ENCODE results near the gene NT5C. TPM values are rescaled to one million over a fixed set of nuclear protein-coding genes. Genes with fewer than 3 reads are reported as not detected.

The NT5C gene
- total RNA-seq, 1 experiment from 2014 or later: 115 TPM

- TF ChIP-seq TCF7L2 (IDR thresholded peaks at IDR 0.05; ENCODE audit: borderline replicate concordance, extremely low read depth, insufficient read depth, insufficient read length) (peak; percentile 63), JUND (IDR thresholded peaks at IDR 0.05) (no peak)
- Histone ChIP-seq H2AFZ (ENCODE audit: low read depth, low read length, poor library complexity, severe bottlenecking) (no peak overlapping the region), H3K9me3 (ENCODE audit: control insufficient read depth in 1 of 2, insufficient read depth in 1 of 2, low read depth in 1 of 2, low read length in 2 of 2) (no peaks in the 10 kb centered on the region), H3K9me2 (ENCODE audit: insufficient read depth) (no peaks in the 10 kb centered on the region), H3K27ac (ENCODE audit: low read depth, low read length) (peak overlapping the region; percentile 99), H3K4me3 (replicated peaks in 1 of 2; ENCODE audit: low read depth in 1 of 2, low read length in 2 of 2) (peak overlapping the region; percentile 76 to 83), H3K27me3 (ENCODE audit: insufficient read depth, low read length) (no peaks in the 10 kb centered on the region), H4K20me1 (ENCODE audit: insufficient read depth) (no peaks in the 10 kb centered on the region), H3K4me1 (ENCODE audit: control insufficient read depth in 1 of 2, insufficient read depth in 2 of 2, low read length in 2 of 2) (peaks cover 75 to 88% of the 10 kb centered on the region in 2 experiments), H3K36me3 (ENCODE audit: control insufficient read depth in 1 of 2, insufficient read depth in 2 of 2, low read length in 2 of 2) (no peaks in the 10 kb centered on the region; a peak in 1 of 4 replicates), H3K79me2 (ENCODE audit: insufficient read depth, low read length) (peaks cover 37% of the 10 kb centered on the region), H3K4me2 (ENCODE audit: low read length) (peak overlapping the region; percentile 92), H3K9ac (ENCODE audit: low read length) (peak overlapping the region; percentile 97)
- peak; percentile 10 for ATAC-seq
- ChIA-PET RAD21 (ENCODE audit: low non-redundant PET in 1 of 2, low total read pairs in 2 of 2, uncharacterized antibody in 2 of 2, unreplicated experiment in 2 of 2) (interaction anchor here in 1 of 2 experiments (1.1 kb wide), 1 partner anchor 8 kb away, joined by 3 read pairs; no protein-coding TSS in a partner anchor), POLR2A (interaction anchor here (0.7 to 2.1 kb wide), 10 partner anchors 8 to 184 kb away, joined by 3 to 15 read pairs (median 6); partner anchors contain the start of gene MIF4GD), CTCF (interaction anchor here (0.6 to 2.6 kb wide), 7 partner anchors 8 to 125 kb away, joined by 3 to 12 read pairs (median 5); partner anchors contain the start of gene NT5C)
- BruUV-seq (replicated peaks): TSS peak; percentile 73
- intact Hi-C loops (cut with micrococcal nuclease): loop anchor here (1.0 kb wide), 1 partner anchor 10 kb away; no protein-coding TSS in a partner anchor
- no peak for DNase-seq (ENCODE audit: low read depth, low spot score)
Measured at GRCh38 chr17:75086496-75087181, 44.9 kb downstream of the NT5C start.

- no TSS peak for BruUV-seq (replicated peaks)
- Histone ChIP-seq H4K20me1 (ENCODE audit: insufficient read depth) (no peaks in the 10 kb centered on the region), H3K79me2 (ENCODE audit: insufficient read depth, low read length) (peaks cover 13% of the 10 kb centered on the region), H3K4me3 (replicated peaks in 1 of 2; ENCODE audit: low read depth in 1 of 2, low read length in 2 of 2) (no peak overlapping the region), H3K27me3 (ENCODE audit: insufficient read depth, low read length) (no peaks in the 10 kb centered on the region), H3K4me1 (ENCODE audit: control insufficient read depth in 1 of 2, insufficient read depth in 2 of 2, low read length in 2 of 2) (peaks cover 75 to 88% of the 10 kb centered on the region in 2 experiments), H3K9me3 (ENCODE audit: control insufficient read depth in 1 of 2, insufficient read depth in 1 of 2, low read depth in 1 of 2, low read length in 2 of 2) (no peaks in the 10 kb centered on the region), H3K9me2 (ENCODE audit: insufficient read depth) (no peaks in the 10 kb centered on the region), H2AFZ (ENCODE audit: low read depth, low read length, poor library complexity, severe bottlenecking) (no peak overlapping the region), H3K27ac (ENCODE audit: low read depth, low read length) (peak overlapping the region; percentile 4; the same call in 1 of the 2 replicates), H3K9ac (ENCODE audit: low read length) (peak overlapping the region; percentile 14; the same call in 1 of the 2 replicates), H3K4me2 (ENCODE audit: low read length) (peak overlapping the region; percentile 34), H3K36me3 (ENCODE audit: control insufficient read depth in 1 of 2, insufficient read depth in 2 of 2, low read length in 2 of 2) (no peaks in the 10 kb centered on the region)
- ATAC-seq (no peak), DNase-seq (ENCODE audit: low read depth, low spot score) (no peak)
- intact Hi-C loops (cut with micrococcal nuclease): no loop called here
- ChIA-PET CTCF (interaction anchor here (0.7 to 2.2 kb wide), 2 partner anchors 14 to 30 kb away, joined by 4 to 7 read pairs; no protein-coding TSS in a partner anchor), POLR2A (interaction anchor here (1.2 to 1.8 kb wide), 4 partner anchors 10 to 25 kb away, joined by 3 to 5 read pairs (median 4); partner anchors contain the start of gene ARMC7), RAD21 (ENCODE audit: low non-redundant PET in 1 of 2, low total read pairs in 2 of 2, uncharacterized antibody in 2 of 2, unreplicated experiment in 2 of 2) (no interaction called here)
- TF ChIP-seq SRF (IDR thresholded peaks at IDR 0.05; ENCODE audit: low read depth) (no peak), CTCF (IDR thresholded peaks at IDR 0.05 in 2 of 3, conservative IDR thresholded peaks at IDR 0.05 in 1 of 3; ENCODE audit: borderline replicate concordance in 1 of 3, insufficient read depth in 1 of 3, low read depth in 2 of 3, low read length in 2 of 3) (no peak), CBX3 (IDR thresholded peaks at IDR 0.05; ENCODE audit: low read depth) (no peak), ATF3 (IDR thresholded peaks at IDR 0.05) (no peak), SP1 (IDR thresholded peaks at IDR 0.05; ENCODE audit: low read depth) (no peak), JUND (IDR thresholded peaks at IDR 0.05) (no peak), EZH2phosphoT487 (IDR thresholded peaks at IDR 0.05; ENCODE audit: borderline replicate concordance) (no peak)
- TF ChIP-seq, protein P1, sequence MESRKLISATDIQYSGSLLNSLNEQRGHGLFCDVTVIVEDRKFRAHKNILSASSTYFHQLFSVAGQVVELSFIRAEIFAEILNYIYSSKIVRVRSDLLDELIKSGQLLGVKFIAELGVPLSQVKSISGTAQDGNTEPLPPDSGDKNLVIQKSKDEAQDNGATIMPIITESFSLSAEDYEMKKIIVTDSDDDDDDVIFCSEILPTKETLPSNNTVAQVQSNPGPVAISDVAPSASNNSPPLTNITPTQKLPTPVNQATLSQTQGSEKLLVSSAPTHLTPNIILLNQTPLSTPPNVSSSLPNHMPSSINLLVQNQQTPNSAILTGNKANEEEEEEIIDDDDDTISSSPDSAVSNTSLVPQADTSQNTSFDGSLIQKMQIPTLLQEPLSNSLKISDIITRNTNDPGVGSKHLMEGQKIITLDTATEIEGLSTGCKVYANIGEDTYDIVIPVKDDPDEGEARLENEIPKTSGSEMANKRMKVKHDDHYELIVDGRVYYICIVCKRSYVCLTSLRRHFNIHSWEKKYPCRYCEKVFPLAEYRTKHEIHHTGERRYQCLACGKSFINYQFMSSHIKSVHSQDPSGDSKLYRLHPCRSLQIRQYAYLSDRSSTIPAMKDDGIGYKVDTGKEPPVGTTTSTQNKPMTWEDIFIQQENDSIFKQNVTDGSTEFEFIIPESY (IDR thresholded peaks at IDR 0.05; ENCODE audit: extremely low read depth, insufficient replicate concordance, low read length): no peak
Measured at GRCh38 chr17:75084039-75084660, 47.4 kb downstream of the NT5C start.

All from HCT116 (cell line).